Small intestine (tissue), 7 donors: ENCODE results near the gene PRRC2B. TPM values are rescaled to one million over a fixed set of nuclear protein-coding genes. Genes with fewer than 3 reads are reported as not detected.

Source experiments
- DNase-seq, 2 donors: peaks; one replicate each; pipeline versions ENCODE4 v3.0.0 to v3.0.0-alpha.2; 2013
- FAIRE-seq: peaks from 2 replicates; lab custom pipeline; 2012; peaks lifted over from hg19 to GRCh38; lab: Jason Lieb, UNC
- H3K27ac ChIP-seq, 3 donors: one replicate each; pipeline ENCODE4 v1.5.1; 2013; ENCODE audit warnings: low read length in 2 of 3, mild to moderate bottlenecking in 2 of 3, control low read depth in 1 of 3, inconsistent platforms in 1 of 3, low read depth in 1 of 3, moderate library complexity in 1 of 3
- H3K27me3 ChIP-seq, 3 donors: one replicate each; pipeline ENCODE4 v1.6.1; 2013; ENCODE audit warnings: low read length in 3 of 3, inconsistent platforms in 1 of 3; ENCODE audit not compliant: control insufficient read depth in 3 of 3, insufficient read depth in 3 of 3
- H3K36me3 ChIP-seq, 3 donors: one replicate each; pipeline ENCODE4 v1.6.1; 2013; ENCODE audit warnings: low read length in 3 of 3, inconsistent platforms in 1 of 3, low read depth in 1 of 3, mild to moderate bottlenecking in 1 of 3, moderate library complexity in 1 of 3; ENCODE audit not compliant: control insufficient read depth in 3 of 3, insufficient read depth in 2 of 3
- H3K4me1 ChIP-seq, 3 donors: one replicate each; pipeline ENCODE4 v1.6.1; 2013; ENCODE audit warnings: low read length in 2 of 3, inconsistent platforms in 1 of 3, low read depth in 1 of 3, mild to moderate bottlenecking in 1 of 3, moderate library complexity in 1 of 3; ENCODE audit not compliant: control insufficient read depth in 3 of 3, insufficient read depth in 2 of 3
- H3K4me3 ChIP-seq, 3 donors: one replicate each; pipeline ENCODE4 v1.5.1; 2013; ENCODE audit warnings: low read length in 3 of 3, control low read depth in 1 of 3, inconsistent platforms in 1 of 3, low read depth in 1 of 3, mild to moderate bottlenecking in 1 of 3, moderate library complexity in 1 of 3
- H3K9me3 ChIP-seq, 2 donors: one replicate each; pipeline ENCODE4 v1.6.1; 2013; ENCODE audit warnings: low read depth in 1 of 2, low read length in 1 of 2; ENCODE audit not compliant: control insufficient read depth in 2 of 2, insufficient read depth in 1 of 2
- WGBS, 3 donors: extraction: QIAGEN DNeasy Blood & Tissue Kit; methylation state at CpG; one replicate each; pipeline ENCODE4 v1.1.7; 2013; 5-methylcytosine and 5-hydroxymethylcytosine counted together
- polyA plus RNA-seq, 4 donors: library from polyadenylated mRNA; stranded (reverse) in 3 of 4; unstranded in 1 of 4; fragments of 200-250 nt in 3 of 4; fragments of 120-200 nt in 1 of 4; gene quantifications; one replicate each; pipeline versions ENCODE4 v1.2.1 to v1.2.3, GENCODE V29; 2013
- donor health status: healthy with polysubstance abuse.
- donor health status: control.
- donor health status: control.
- donor health status: Bipolar disorder and iron deficiency.
- donor health status: healthy.

The PRRC2B gene
- polyA plus RNA-seq, 4 donors = 18.9 to 138 (median 40.7) TPM

- Histone ChIP-seq H3K9me3 (no peaks in the 10 kb centered on the region), H3K27ac (no peak overlapping the region), H3K36me3 (peaks cover 21 to 86% (median 30%) of the 10 kb centered on the region in 3 donors), H3K4me3 (no peak overlapping the region), H3K4me1 (no peaks in the 10 kb centered on the region), H3K27me3 (no peaks in the 10 kb centered on the region)
- FAIRE-seq = no peak
- 86 to 94% (median 88%) methylated on average over 8 of the region's 8 CpGs for WGBS, 3 donors
- DNase-seq = no peak
Measured at GRCh38 chr9:131436865-131437271, 43.0 kb downstream of the PRRC2B start.

GRCh38 chr9:131438190-131438589 lies 44.3 kb downstream of the PRRC2B start:
- H3K4me3 ChIP-seq = no peak overlapping the region
- H3K9me3 ChIP-seq = no peaks in the 10 kb centered on the region
- peaks cover 16 to 80% (median 21%) of the 10 kb centered on the region in 3 donors for H3K36me3 ChIP-seq
- H3K4me1 ChIP-seq = no peaks in the 10 kb centered on the region
- no peak for DNase-seq
- H3K27me3 ChIP-seq = no peaks in the 10 kb centered on the region
- no peak overlapping the region for H3K27ac ChIP-seq
- 89 to 94% (median 93%) methylated on average over 7 of the region's 7 CpGs for WGBS, 3 donors
- FAIRE-seq = no peak

GRCh38 chr9:131439224-131439623 lies 45.3 kb downstream of the PRRC2B start:
- 80 to 88% (median 83%) methylated on average over 4 of the region's 4 CpGs for WGBS, 3 donors
- H3K4me3 ChIP-seq = no peak overlapping the region
- FAIRE-seq = no peak
- H3K9me3 ChIP-seq = no peaks in the 10 kb centered on the region
- no peaks in the 10 kb centered on the region for H3K27me3 ChIP-seq
- no peak for DNase-seq
- H3K27ac ChIP-seq = no peak overlapping the region
- peaks cover 11 to 82% (median 13%) of the 10 kb centered on the region in 3 donors for H3K36me3 ChIP-seq
- H3K4me1 ChIP-seq = no peaks in the 10 kb centered on the region

GRCh38 chr9:131441441-131441840 lies 47.6 kb downstream of the PRRC2B start:
- DNase-seq = no peak
- no peaks in the 10 kb centered on the region for H3K27me3 ChIP-seq
- no peak overlapping the region for H3K27ac ChIP-seq
- peaks cover 11 to 84% (median 20%) of the 10 kb centered on the region in 3 donors for H3K36me3 ChIP-seq
- H3K4me3 ChIP-seq = no peak overlapping the region
- H3K9me3 ChIP-seq = no peaks in the 10 kb centered on the region
- no peak for FAIRE-seq
- WGBS, 3 donors = 50 to 66% (median 55%) methylated on average over 2 of the region's 2 CpGs
- H3K4me1 ChIP-seq = no peaks in the 10 kb centered on the region

- 30 to 75% (median 44%) methylated on average over 10 of the region's 10 CpGs for WGBS, 3 donors
- peaks cover 15 to 85% (median 16%) of the 10 kb centered on the region in 3 donors for H3K36me3 ChIP-seq
- H3K27ac ChIP-seq = no peak overlapping the region
- H3K9me3 ChIP-seq = no peaks in the 10 kb centered on the region
- DNase-seq = peak in 1 of 2 donors; percentile 64
- H3K4me1 ChIP-seq = no peaks in the 10 kb centered on the region
- H3K4me3 ChIP-seq = no peak overlapping the region
- H3K27me3 ChIP-seq = no peaks in the 10 kb centered on the region
- no peak for FAIRE-seq
Measured at GRCh38 chr9:131442351-131442750, 48.5 kb downstream of the PRRC2B start.

GRCh38 chr9:131443648-131444047 lies 49.8 kb downstream of the PRRC2B start:
- 89 to 97% (median 92%) methylated on average over 2 of the region's 2 CpGs for WGBS, 3 donors
- H3K9me3 ChIP-seq = no peaks in the 10 kb centered on the region
- H3K4me3 ChIP-seq = no peak overlapping the region
- no peaks in the 10 kb centered on the region for H3K4me1 ChIP-seq
- peaks cover 16 to 81% (median 22%) of the 10 kb centered on the region in 3 donors for H3K36me3 ChIP-seq
- H3K27ac ChIP-seq = no peak overlapping the region
- H3K27me3 ChIP-seq = no peaks in the 10 kb centered on the region
- FAIRE-seq (no peak), DNase-seq (no peak)

GRCh38 chr9:131446276-131446675 lies 52.4 kb downstream of the PRRC2B start:
- Histone ChIP-seq H3K36me3 (peaks cover 12 to 73% (median 15%) of the 10 kb centered on the region in 3 donors), H3K27ac (no peak overlapping the region)
- FAIRE-seq = no peak

GRCh38 chr9:131447148-131447547 lies 53.3 kb downstream of the PRRC2B start:
- no peak overlapping the region for H3K27ac ChIP-seq
- peaks cover 12 to 69% (median 15%) of the 10 kb centered on the region in 3 donors for H3K36me3 ChIP-seq
- H3K9me3 ChIP-seq = no peaks in the 10 kb centered on the region
- no peaks in the 10 kb centered on the region for H3K27me3 ChIP-seq
- FAIRE-seq (no peak), DNase-seq (no peak)
- no peaks in the 10 kb centered on the region for H3K4me1 ChIP-seq
- 77 to 78% (median 78%) methylated on average over 8 of the region's 8 CpGs for WGBS, 3 donors
- no peak overlapping the region for H3K4me3 ChIP-seq

More at GRCh38 chr9:131446276-131446675, 52.4 kb downstream of the PRRC2B start:
- DNase-seq = no peak
- 90 to 97% (median 91%) methylated on average over 11 of the region's 11 CpGs for WGBS, 3 donors
- Histone ChIP-seq H3K9me3 (no peaks in the 10 kb centered on the region), H3K4me3 (no peak overlapping the region), H3K27me3 (no peaks in the 10 kb centered on the region), H3K4me1 (no peaks in the 10 kb centered on the region)

GRCh38 chr9:131447600-131447999 lies 53.7 kb downstream of the PRRC2B start:
- H3K4me3 ChIP-seq = no peak overlapping the region
- H3K4me1 ChIP-seq = no peaks in the 10 kb centered on the region
- peaks cover 12 to 64% (median 15%) of the 10 kb centered on the region in 3 donors for H3K36me3 ChIP-seq
- 62 to 85% (median 74%) methylated on average over 14 of the region's 14 CpGs for WGBS, 3 donors
- no peaks in the 10 kb centered on the region for H3K9me3 ChIP-seq
- DNase-seq (no peak), FAIRE-seq (no peak)
- no peak overlapping the region for H3K27ac ChIP-seq
- H3K27me3 ChIP-seq = no peaks in the 10 kb centered on the region
